NOMO-1 (cell line): ENCODE measurements around the gene NHSL2.
"Not testable (repeated sequence)": the region's sequence is repeated elsewhere in the genome, so short reads cannot be mapped to it uniquely, and the experiment has no call there.

ENCODE experiments used
- DNase-seq, 2 experiments: peaks; one replicate each; lab custom pipeline; 2025; ENCODE audit not compliant: unreplicated experiment in 2 of 2; lab: John Stamatoyannopoulos, UW

Gene NHSL2

DNA sequence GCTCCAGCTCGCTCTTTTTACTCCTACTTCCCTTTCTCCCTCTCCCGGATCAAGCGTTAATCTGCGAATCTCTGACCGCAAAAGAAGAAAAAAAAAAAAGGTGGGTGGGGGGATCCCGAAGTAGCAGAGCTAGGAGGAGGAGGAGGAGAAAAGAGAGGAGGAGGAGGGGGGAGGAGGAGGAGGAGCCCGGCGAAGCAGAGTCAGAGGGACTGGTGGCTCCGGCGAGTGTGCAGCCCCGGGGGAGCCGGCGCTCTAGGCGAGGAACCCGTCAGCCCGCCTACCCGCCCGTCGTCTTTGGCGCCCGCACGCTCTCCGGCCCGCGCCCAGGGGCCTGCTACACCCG is at the start of gene NHSL2:
Gene NHSL2 (plus strand): TSS at position 203 of the 343 bp plus-strand sequence.
- peak in 1 of 2 experiments; percentile 1 for DNase-seq

DNA sequence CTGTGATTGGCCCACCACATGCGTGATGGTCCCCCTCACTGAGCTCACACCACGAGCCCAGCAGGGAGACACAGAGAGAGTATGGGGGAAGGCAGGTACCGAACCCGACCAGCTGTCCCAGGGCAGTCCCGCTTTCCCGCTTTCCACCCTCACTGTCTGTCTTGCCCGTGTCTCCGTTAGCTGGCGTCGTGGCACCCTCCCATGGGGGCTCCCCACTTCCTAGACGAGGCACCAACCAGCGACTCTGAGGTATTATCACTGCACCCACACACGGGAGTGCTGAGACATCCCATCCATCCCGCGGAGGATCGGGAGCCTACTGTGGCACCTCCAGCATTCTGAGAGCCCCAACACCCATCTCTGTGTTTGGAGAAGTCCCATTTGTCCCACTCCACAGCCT is 43.0 kb upstream of the NHSL2 start:
- DNase-seq: no peak

DNA sequence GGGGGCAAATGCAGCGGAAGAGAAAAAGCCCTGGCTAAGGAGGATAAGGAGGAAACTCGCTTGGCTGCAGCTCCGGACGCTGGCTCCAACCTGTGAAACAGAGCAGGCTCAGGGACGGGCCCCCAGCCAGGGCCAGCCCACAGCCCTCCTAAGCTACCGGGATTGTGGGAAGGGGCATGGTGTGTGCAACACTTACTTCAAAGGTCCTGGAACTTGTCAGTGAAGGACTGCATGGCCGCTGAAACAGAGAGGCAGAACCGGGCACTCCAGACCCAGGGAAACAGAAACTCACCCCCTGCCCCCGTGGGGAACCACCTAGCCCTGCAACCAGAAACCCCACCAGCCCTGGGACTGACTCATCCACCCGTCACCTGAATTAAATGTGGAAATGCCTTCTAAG is 41.1 kb upstream of the NHSL2 start:
- DNase-seq: not testable (repeated sequence)

DNA sequence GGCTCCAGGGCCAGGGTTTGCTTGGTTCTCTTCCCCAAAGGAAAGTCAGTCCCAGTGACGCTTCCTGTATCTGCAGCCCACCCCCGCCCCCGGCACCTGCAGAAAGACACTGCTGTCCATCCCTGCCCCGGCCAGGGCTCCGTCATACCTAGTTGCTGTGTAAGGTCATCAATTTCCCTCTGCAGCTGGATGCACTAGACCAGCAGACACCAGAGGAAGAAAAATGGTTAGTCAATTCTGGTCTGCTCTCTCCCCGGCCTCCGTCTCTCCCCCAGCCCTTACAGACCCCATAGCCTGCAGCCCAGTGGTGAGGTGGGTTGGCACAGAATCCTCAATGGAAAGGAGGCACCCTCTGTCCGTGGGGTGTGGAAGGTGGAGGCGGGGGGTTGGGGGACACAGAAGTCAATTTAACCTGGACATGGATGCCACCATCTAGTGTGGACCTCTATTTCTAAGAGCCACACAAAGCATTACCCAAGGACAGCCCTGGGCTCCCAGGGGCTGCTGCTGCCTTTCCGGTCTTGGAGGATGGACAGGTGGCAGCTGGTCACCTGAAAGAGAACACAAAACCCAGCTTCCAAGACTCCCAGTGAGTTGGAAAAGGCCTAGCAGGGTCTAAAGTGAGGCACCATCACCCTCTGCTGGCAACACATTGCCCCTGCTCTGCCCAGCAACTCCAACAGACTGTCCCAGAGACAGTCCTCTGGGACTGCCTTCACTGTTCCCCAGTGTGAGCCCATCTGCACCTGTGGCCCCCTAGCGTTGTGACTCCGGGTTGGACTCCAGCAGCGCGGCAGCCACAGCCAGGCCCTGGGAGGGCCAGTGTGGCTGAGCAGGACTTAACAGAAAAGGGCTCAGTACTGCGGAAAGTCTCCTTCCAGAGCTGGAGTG is 40.2 kb upstream of the NHSL2 start:
- no peak for DNase-seq

DNA sequence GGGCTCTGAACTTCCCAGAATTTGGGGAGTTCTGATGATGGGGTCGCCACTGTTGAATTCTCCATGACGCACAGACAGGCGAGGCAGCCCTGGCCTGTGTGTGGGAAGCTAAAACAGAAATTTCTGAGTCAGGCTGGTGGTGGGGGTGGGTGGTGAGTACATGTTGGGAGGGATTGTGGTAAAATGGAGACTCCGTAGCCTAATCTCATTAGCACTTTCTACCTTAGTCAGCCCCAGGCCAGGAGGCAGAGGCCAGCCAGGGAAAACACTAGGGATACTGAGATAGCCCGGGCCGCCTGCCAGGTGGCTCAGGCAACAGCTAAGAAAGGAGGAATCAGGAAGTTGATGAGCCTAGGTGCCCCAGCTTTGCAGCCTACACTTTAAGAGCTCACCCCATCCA is 39.3 kb upstream of the NHSL2 start:
- no peak for DNase-seq

DNA sequence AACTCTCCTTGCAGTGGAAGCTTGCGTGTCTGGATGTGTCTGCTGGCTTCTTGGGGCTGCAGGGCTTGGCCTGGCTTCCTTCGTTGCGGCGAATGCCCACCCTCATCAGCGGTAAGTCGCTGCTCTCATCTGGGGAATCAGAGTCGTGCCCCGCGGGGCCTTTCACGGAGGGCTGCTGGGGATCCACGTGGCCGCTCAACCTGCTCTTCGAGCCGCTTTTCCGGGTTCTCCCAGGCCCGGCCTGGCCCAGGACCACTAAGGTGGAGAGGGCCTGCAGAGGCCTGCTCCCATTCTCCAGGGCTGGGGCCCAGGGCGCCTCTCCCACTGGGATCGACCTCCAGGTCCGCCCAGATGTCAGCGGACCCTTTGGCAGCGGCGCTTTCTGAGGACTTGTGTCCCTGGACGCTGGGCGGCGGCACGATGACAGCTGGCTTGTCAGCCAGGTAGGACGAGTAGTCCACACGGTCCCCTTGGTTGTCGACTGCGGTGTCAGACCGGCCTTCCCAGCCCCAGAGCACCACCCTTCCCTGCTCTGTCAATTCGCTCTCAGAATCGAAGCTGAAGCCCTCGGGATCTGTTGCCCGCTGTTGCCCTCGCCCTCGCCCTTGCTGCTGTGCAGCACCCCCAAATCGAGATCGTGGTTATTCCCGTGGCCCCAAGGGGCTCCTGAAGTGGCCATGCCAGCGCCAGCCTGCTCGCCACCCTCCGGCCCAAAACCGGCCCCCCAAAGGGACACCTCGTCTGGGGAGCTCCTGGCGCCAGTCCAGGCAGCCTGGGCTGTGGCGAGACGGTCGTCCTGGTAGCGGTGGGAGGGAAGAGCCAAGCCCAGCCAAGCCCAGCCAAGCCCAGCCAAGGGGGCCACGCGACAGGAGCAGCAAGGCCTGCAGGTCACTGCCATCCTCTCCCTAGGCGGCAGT is 37.8 kb upstream of the NHSL2 start:
- DNase-seq: no peak

DNA sequence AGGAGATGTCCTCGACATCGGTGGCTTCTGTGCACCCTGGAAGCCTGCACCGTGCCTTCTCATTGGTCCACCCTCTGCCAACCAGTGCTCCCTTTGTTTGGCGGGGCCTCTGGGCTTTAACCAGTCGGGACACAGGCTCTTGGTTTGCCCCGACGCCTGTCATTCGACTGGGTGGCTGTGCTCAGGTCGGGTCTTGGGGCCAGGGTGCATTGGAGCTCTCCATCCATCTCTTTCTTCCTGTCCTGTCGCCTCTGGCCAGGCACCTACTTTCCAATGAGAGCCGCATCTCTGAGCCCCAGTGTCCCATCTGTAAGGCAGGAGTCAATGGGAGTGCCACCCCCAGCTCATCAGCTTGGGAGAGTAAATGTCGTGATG is 37.2 kb upstream of the NHSL2 start:
- no peak for DNase-seq

DNA sequence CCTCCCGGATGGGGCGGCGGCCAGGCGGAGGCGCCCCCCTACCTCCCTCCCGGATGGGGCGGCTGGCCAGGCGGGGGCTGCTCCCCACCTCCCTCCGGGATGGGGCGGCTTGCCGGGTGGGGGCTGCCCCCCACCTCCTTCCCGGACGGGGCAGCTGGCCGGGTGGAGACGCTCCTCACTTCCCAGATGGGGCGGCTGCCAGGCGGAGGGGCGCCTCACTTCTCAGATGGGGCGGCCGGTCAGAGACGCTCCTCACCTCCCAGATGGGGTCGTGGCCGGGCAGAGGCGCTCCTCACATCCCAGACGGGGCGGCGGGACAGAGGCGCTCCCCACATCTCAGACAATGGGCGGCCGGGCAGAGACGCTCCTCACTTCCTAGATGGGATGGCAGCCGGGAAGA is 33.8 kb upstream of the NHSL2 start:
- not testable (repeated sequence) for DNase-seq

DNA sequence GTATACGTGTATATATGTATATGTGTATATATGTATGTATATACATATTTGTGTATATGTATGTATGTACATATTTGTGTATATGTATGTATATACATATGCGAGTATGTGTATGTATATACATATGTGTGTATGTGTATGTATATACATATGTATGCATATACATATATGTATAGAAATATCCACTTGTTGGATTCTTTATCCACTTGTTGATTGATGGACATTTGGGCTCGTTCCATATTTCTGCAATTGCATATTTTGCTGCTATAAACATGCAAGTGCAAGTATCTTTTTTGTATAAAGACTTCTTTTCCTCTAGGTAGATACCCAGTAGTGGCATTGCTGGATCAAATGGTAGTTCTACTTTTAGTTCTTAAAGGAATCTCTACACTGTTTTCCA is 25.5 kb upstream of the NHSL2 start:
- DNase-seq: no peak

DNA sequence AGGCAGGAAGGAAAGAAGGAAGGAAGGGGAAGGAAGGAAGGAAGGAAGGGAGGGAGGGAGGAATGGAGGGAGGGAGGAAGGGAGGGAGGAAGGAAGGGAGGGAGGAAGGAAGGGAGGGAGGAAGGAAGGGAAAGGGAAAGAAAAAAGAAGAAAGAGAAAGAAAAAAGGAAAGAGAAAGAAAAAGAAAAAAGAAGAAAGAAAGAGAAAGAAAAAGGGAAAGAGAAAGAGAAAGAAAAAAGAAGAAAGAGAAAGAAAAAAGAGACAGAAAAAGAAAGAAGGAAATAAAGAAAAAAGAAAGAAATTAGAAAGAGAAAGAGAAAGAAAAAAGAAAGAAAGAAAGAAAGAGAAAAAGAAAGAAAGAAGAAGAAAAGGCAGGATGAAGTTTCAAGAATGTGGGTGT is 15.0 kb upstream of the NHSL2 start:
- no peak for DNase-seq

DNA sequence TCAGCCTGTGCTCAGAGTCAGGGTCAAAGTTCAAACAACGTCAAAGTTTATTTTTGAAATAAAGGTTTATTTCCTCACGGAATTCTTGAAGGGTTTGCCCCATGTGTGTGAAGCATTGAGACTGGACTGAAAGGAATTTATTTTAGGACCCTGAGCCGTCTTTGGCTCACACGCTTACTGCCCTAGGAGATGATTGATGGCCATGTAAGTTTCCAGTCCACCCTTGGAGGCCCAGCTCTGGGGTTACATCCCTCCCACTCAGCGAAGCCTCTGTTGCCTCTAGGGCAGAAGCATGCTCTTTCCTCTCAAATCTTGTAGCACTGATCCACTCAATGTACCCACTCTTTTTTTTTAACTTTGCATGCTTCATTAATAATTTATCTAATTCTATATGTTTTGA is 4.5 kb upstream of the NHSL2 start:
- no peak for DNase-seq

DNA sequence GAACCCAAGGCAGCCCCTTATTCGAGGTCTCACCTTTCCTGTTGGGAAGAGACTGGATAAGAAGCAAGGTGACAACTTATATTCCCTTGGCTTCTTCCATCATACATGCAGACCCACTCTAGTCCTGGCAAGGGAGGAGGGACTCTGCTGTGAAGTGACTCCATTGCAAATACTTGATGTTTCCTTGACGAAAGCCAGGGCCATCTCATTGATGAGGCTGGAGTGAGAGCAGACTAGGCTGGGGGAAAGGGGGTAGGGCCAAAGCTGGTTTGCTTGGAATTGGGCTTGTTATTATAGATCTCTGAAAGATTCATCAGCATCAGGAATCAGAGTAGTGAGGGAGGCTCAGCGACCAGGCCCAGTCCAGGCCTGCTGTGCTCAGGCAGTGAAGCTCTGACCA is 2.3 kb upstream of the NHSL2 start:
- no peak for DNase-seq

DNA sequence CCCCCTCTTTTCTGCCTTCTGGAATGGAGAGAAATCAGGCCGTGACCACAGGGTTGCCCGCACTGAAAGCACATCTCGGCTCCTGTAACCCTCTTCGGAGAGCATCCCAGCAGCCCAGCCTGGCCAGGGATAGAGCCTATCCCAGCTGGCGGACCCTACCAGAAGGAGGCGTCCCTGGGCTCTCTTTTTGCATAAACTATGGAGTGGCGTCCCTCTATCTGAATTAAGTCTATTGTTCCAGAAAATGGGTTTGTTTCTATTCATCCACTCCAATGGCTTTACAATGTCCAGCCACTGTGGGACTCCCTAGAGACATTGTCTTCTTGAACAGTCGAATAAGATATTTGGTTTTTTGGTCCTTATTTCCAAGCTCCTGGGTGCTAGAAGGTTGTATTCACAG is 689 bp upstream of the NHSL2 start:
- no peak for DNase-seq

DNA sequence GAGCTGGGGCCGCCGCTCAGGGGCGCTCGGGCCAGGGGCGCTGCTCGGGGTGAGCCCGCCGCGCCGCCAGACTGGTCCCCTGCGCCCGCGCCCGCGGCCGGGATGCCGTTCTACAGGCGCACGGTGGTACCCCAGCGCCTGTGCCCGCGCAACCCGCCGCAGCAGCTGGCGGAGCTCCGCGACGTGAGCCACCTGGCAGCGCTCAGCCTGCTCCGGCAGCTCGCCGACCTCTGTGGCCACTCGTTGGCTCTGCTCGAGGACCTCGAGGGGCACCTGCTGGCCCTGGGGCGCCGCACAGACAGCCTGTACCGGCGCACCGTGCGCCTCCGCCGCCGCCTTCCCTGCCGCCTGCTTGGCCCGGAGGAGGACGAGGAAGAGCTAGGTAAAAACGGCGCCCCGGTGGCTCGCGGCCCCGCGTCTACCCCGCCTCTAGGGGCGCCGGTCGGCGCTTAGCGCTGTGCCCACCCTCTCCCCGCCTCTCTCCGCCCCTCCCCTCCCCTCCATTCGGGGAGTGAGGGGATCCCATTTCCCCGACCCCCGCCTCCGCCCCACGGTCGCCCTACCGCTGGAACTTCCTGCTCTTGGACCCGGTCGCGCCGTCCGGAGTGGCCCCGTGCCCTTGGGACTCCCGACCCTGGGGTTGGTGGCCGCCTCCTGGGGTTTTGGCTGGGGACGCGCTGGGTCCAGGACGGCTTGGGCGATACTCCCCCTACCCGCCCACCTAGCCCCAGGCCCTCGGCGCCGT is 513 bp downstream of the NHSL2 start:
- DNase-seq: peak; percentile 3 to 8

DNA sequence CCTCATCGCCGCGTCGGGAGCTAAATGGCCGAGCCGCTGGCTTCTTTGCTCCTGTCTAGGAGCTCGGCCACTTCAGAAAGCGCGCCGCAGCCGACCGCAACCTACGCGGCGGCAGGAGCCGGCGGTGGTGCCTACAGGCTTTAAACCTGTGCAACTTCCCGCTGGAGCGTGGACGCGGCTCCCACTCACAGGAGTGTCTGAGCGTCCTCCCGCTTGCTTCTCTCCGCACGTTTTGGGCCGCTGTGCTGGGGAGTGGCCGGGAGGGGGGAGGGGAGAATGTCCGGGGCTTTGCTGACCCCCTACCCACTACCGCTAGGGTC is 1.0 kb downstream of the NHSL2 start:
- no peak for DNase-seq

DNA sequence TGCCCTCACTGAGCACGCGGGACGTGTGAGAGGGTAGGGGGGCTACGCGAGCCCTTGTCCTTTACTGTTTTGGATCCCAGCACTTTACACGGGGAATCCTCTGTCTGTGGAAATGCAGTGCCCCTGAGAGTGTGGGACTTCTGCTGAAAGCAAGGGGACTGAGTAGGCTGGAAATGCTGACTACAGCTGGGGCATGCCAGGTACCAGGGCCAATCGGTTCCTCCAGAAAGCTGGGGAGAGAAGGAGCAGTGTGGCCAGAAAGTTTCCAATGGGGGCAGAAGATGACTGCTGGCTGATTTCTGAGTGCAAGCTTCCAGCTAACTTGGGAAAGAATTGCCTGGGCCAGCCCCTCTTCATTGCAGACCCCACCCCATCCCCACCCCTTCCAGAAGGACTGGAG is 1.5 kb downstream of the NHSL2 start:
- no peak for DNase-seq

DNA sequence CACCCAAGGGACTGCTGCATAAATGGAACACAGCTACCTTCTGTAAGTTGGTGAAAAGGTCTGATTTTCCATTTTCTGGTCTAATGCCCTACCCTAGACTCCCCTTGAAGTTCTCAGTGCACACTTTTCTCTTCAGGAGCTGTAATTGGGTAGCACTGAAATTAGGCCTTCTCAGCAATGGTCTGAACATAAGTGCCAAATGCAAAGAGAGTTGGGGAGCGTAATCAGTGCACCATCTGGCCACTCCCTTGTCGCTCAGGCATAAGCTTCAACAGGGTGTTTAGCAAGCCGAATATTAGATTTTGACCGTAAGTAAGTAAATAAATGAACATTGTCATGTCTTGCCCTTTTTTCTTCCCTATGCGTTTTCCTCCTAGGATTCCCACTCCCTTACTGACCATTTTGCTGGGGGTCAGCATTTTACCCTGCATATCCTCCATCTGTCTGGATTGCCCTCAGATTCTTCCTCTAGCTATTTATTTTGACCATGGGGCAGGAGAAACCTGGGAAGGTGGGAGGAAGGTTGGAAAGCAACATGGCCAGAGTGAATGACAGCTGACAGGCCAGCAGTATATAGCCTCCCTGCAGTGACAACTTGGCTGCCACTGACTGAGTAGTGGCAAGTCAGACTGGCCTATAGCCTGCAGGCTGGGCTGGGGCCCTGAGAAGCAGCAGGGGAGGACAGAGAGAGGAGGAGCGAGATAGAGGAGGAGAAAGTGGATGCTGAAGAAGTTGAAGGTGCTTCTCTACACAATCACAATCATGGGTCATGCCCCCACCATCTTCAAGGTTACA is 2.7 kb downstream of the NHSL2 start:
- DNase-seq: no peak

DNA sequence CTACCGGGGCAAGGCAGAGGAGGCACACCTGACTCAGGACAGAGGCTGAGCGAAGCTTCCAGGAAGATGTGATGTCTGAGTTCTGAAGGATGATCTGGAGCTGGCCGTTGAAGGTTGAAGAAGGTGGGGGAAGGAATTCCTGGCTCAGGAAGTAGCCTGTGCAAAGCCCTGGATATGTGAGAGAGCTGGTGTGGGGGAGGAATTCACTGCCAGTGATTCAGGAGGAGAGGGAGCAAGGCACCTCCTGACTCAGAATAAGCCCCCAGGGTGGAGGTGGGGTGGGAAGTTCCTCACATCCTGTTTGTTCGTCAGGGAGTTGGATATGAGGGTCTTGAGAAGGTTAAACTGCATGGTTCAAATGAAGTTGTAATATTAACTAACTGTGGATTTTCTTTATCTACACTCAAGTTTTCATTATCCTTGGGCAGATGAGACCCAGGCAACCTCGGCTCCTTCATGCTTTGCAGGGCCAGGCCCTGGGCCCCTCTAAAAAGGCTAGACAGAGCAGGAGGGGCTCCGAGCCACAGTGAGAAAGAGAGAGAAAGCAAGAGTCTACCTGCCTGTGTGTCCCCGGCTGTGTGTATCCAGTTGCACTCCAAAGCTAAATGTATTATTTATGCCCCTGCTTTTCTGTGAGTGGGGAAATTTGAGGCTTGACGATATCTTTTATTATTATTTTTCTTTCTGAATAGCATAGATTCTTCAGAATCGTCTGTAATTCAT is 7.1 kb downstream of the NHSL2 start:
- no peak for DNase-seq

DNA sequence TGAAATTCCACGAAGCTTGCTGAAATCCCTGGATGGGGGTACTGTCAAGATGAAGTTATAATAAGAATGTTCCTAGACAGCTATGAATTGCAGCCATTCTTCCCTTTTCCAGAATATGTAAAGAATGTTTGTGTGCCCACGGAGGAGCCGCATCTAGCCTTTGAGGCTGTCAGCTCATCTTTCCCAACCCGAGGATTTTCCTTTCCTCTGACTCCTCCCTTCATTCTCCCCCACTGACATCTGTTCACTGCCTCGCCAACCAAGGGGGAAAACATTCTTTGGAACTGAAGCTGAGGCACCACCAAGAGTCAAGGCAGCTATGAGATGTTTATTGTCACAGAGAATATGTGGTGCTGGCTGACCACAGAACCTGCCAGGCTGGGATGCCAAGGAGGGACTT is 8.8 kb downstream of the NHSL2 start:
- DNase-seq: no peak

DNA sequence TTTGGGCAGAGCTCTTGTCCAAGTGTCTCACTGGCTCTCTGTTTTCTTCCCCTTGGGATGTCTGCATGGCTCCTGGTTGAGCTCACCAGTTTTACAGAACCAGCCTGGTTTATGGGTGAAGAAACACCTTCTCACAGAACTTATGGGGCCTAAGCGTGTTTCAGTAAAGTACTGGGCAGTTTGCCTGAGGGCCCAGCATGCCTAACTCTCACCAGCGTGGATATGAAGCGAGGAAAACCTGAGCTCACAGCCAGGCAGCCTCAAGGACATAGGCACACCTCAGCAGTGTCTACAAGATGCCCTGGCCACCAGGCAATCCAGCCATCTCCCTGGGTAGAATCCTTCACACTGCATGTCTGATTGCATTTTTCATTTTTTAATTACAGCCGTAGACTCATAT is 9.2 kb downstream of the NHSL2 start:
- DNase-seq: no peak
